Astrocyte (in vitro differentiated cells and primary cell): ENCODE measurements around the gene ACTN4. TPM values are rescaled to one million over a fixed set of nuclear protein-coding genes. Genes with fewer than 3 reads are reported as not detected.

Experiments
- DNase-seq: peaks from one replicate; pipeline ENCODE4 v3.0.0-alpha.2; 2010; ENCODE audit warnings: low read depth
- FAIRE-seq: peaks from 2 replicates; lab custom pipeline; 2011; peaks lifted over from hg19 to GRCh38; lab: Jason Lieb, UNC
- H2AFZ ChIP-seq: 2 replicates; pipeline ENCODE4 v1.6.0; 2012; ENCODE audit warnings: low read depth, low read length, inconsistent platforms
- H3K27ac ChIP-seq: 2 replicates; pipeline ENCODE4 v1.5.1; 2011; ENCODE audit warnings: low read depth, low read length, inconsistent platforms
- H3K27me3 ChIP-seq: 2 replicates; pipeline ENCODE4 v1.6.0; 2011; ENCODE audit warnings: low read length, inconsistent platforms; ENCODE audit not compliant: insufficient read depth
- H3K36me3 ChIP-seq: 2 replicates; pipeline ENCODE4 v1.5.1; 2011; ENCODE audit warnings: low read length, inconsistent platforms; ENCODE audit not compliant: insufficient read depth
- H3K4me1 ChIP-seq: 2 replicates; pipeline ENCODE4 v1.5.1; 2011; ENCODE audit warnings: low read length, inconsistent platforms; ENCODE audit not compliant: insufficient read depth
- H3K4me2 ChIP-seq: 2 replicates; pipeline ENCODE4 v1.6.0; 2012; ENCODE audit warnings: low read length, inconsistent platforms
- H3K4me3 ChIP-seq: 2 replicates; pipeline ENCODE4 v1.5.1; 2011; ENCODE audit warnings: low read depth, mild to moderate bottlenecking, low read length, inconsistent platforms; ENCODE audit not compliant: insufficient read depth
- H3K79me2 ChIP-seq: 2 replicates; pipeline ENCODE4 v1.6.0; 2012; ENCODE audit warnings: mild to moderate bottlenecking, low read length, inconsistent platforms; ENCODE audit not compliant: insufficient read depth
- H3K9ac ChIP-seq: 2 replicates; pipeline ENCODE4 v1.6.0; 2012; ENCODE audit warnings: mild to moderate bottlenecking, low read length, inconsistent platforms
- H3K9me3 ChIP-seq: 2 replicates; pipeline ENCODE4 v1.5.1; 2012; ENCODE audit warnings: low read depth, mild to moderate bottlenecking, low read length, inconsistent platforms; ENCODE audit not compliant: insufficient read depth
- H4K20me1 ChIP-seq: 2 replicates; pipeline ENCODE4 v1.6.0; 2012; ENCODE audit warnings: low read length, inconsistent platforms; ENCODE audit not compliant: insufficient read depth
- H3K27ac Mint-ChIP-seq: one replicate; pipeline ENCODE4 v1.8.0; 2021; ENCODE audit warnings: mild to moderate bottlenecking, mixed read lengths; ENCODE audit not compliant: unreplicated experiment
- H3K27me3 Mint-ChIP-seq: one replicate; pipeline ENCODE4 v1.8.0; 2021; ENCODE audit warnings: low read depth, mixed read lengths; ENCODE audit not compliant: unreplicated experiment
- H3K36me3 Mint-ChIP-seq: one replicate; pipeline ENCODE4 v1.8.0; 2021; ENCODE audit warnings: low read depth, mixed read lengths; ENCODE audit not compliant: unreplicated experiment
- H3K4me1 Mint-ChIP-seq: one replicate; pipeline ENCODE4 v1.8.0; 2021; ENCODE audit warnings: low read depth, mixed read lengths; ENCODE audit not compliant: unreplicated experiment
- H3K4me3 Mint-ChIP-seq: one replicate; pipeline ENCODE4 v1.8.0; 2021; ENCODE audit warnings: mild to moderate bottlenecking, moderate library complexity, mixed read lengths; ENCODE audit not compliant: unreplicated experiment
- H3K9me3 Mint-ChIP-seq: one replicate; pipeline ENCODE4 v1.8.0; 2021; ENCODE audit warnings: mild to moderate bottlenecking, mixed read lengths; ENCODE audit not compliant: unreplicated experiment
- CTCF ChIP-seq: IDR thresholded peaks from 2 replicates; pipeline ENCODE4 v1.5.1; 2011; ENCODE audit warnings: low read depth, mild to moderate bottlenecking, inconsistent platforms, low read length, moderate library complexity; ENCODE audit not compliant: insufficient read depth
- EZH2 ChIP-seq: IDR thresholded peaks from 2 replicates; pipeline ENCODE4 v1.6.1; 2012; ENCODE audit warnings: mild to moderate bottlenecking, low read length, inconsistent platforms; ENCODE audit not compliant: insufficient read depth
- total RNA-seq: library from RNA; stranded (reverse); gene quantifications from 2 replicates; pipeline ENCODE4 v1.2.1, GENCODE V29; 2021

Gene ACTN4
- total RNA-seq, 1 donor from 2014 or later = 879 TPM

DNA sequence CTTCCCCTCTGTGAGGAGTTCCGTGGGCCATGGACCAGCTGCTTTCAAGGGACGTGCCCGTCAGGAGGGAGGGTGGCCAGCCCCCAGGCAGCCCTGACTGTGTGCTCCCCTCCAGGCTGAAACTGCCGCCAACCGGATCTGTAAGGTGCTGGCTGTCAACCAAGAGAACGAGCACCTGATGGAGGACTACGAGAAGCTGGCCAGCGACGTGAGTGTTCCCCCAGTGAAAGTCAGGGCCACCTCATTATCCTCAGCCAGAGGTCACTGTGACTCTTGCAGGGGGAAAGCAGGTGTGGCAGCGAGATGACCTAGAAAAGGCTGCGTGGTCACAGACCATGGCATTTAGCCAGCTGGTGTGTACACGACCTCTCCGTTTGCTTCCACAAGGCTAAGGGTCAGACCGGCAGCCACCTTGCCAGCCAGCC is 66.9 kb downstream of the ACTN4 start:
- TF ChIP-seq EZH2 (no peak), CTCF (no peak)
- Mint-ChIP-seq H3K27ac (peak overlapping the region; percentile 58), H3K9me3 (no peaks in the 10 kb centered on the region), H3K27me3 (no peaks in the 10 kb centered on the region), H3K4me3 (no peak overlapping the region), H3K4me1 (peaks cover 28% of the 10 kb centered on the region), H3K36me3 (peaks cover 23% of the 10 kb centered on the region)
- H3K4me1 ChIP-seq = peaks cover 38% of the 10 kb centered on the region
- DNase-seq (no peak), FAIRE-seq (no peak)
- no peak overlapping the region for H3K4me3 ChIP-seq
- no peak overlapping the region for H3K27ac ChIP-seq
- H3K9me3 ChIP-seq = no peaks in the 10 kb centered on the region
- H3K27me3 ChIP-seq = no peaks in the 10 kb centered on the region
- no peak overlapping the region for H3K9ac ChIP-seq
- peaks cover 81% of the 10 kb centered on the region for H4K20me1 ChIP-seq
- peaks cover 68% of the 10 kb centered on the region for H3K79me2 ChIP-seq
- no peak overlapping the region for H3K4me2 ChIP-seq
- no peak overlapping the region for H2AFZ ChIP-seq
- peaks cover 54% of the 10 kb centered on the region for H3K36me3 ChIP-seq

GRCh38 chr19:38715555-38715954 is 68.1 kb downstream of the ACTN4 start:
- no peaks in the 10 kb centered on the region for H3K9me3 ChIP-seq
- no peak overlapping the region for H3K4me3 ChIP-seq
- no peak overlapping the region for H2AFZ ChIP-seq
- H3K4me1 ChIP-seq = peaks cover 44% of the 10 kb centered on the region
- Mint-ChIP-seq H3K4me3 (no peak overlapping the region), H3K4me1 (peaks cover 26% of the 10 kb centered on the region), H3K27me3 (no peaks in the 10 kb centered on the region), H3K36me3 (peaks cover 20% of the 10 kb centered on the region), H3K9me3 (no peaks in the 10 kb centered on the region), H3K27ac (no peak overlapping the region)
- DNase-seq = no peak
- peaks cover 70% of the 10 kb centered on the region for H3K79me2 ChIP-seq
- H3K27ac ChIP-seq = no peak overlapping the region
- peaks cover 50% of the 10 kb centered on the region for H3K36me3 ChIP-seq
- no peak overlapping the region for H3K9ac ChIP-seq
- H4K20me1 ChIP-seq = peaks cover 81% of the 10 kb centered on the region
- FAIRE-seq = no peak
- TF ChIP-seq CTCF = no peak
- TF ChIP-seq EZH2 = no peak
- no peaks in the 10 kb centered on the region for H3K27me3 ChIP-seq
- H3K4me2 ChIP-seq = no peak overlapping the region

GRCh38 chr19:38717051-38717450 is 69.6 kb downstream of the ACTN4 start:
- no peak overlapping the region for H3K4me3 ChIP-seq
- no peaks in the 10 kb centered on the region for H3K27me3 ChIP-seq
- no peak overlapping the region for H3K4me3 Mint-ChIP-seq
- peaks cover 79% of the 10 kb centered on the region for H3K79me2 ChIP-seq
- no peak overlapping the region for H3K27ac ChIP-seq
- H3K4me1 ChIP-seq = peaks cover 31% of the 10 kb centered on the region
- H3K27ac Mint-ChIP-seq = peak overlapping the region; percentile 66
- H3K9me3 Mint-ChIP-seq = no peaks in the 10 kb centered on the region
- H3K4me1 Mint-ChIP-seq = peaks cover 12% of the 10 kb centered on the region
- TF ChIP-seq CTCF (no peak), EZH2 (no peak)
- no peak overlapping the region for H3K4me2 ChIP-seq
- H3K36me3 Mint-ChIP-seq = peaks cover 17% of the 10 kb centered on the region
- H2AFZ ChIP-seq = no peak overlapping the region
- no peaks in the 10 kb centered on the region for H3K9me3 ChIP-seq
- H3K27me3 Mint-ChIP-seq = no peaks in the 10 kb centered on the region
- no peak overlapping the region for H3K9ac ChIP-seq
- DNase-seq (no peak), FAIRE-seq (no peak)
- peaks cover 85% of the 10 kb centered on the region for H4K20me1 ChIP-seq
- peaks cover 51% of the 10 kb centered on the region for H3K36me3 ChIP-seq
